Panc1 (cell line): ENCODE data around the gene ROS1. TPM values are rescaled to one million over a fixed set of nuclear protein-coding genes. Genes with fewer than 3 reads are reported as not detected.
"Not testable (repeated sequence)": the region's sequence is repeated elsewhere in the genome, so short reads cannot be mapped to it uniquely, and the experiment has no call there.

ENCODE experiments used
- ATAC-seq: fragments of 200-7000 bp; cut with Tn5 transposase; 2 replicates; pipeline ENCODE4 v1.9.1; 2020; ENCODE audit warnings: mild to moderate bottlenecking, moderate library complexity
- BruUV-seq: library from RNA; stranded (reverse); fragments of 400-500 nt; replicated peaks from 2 replicates; lab custom pipeline; 2021; lab: Mats Ljungman, UMichigan
- CTCF ChIA-PET: fragments of 300-600 bp; sonication (Branson Sonifier 250); formaldehyde crosslinking; loops from one replicate; lab custom pipeline; 2022; ENCODE audit warnings: antibody characterized with exemption; lab: Charles Lee
- POLR2A ChIA-PET: fragments of 300-600 bp; sonication (Branson Sonifier 250); formaldehyde crosslinking; loops from one replicate; lab custom pipeline; 2022; ENCODE audit warnings: antibody characterized with exemption; lab: Charles Lee
- DNase-seq: peaks from one replicate; pipeline ENCODE4 v3.0.0-alpha.2; 2010; ENCODE audit warnings: low read depth, low spot score
- H3K27ac ChIP-seq: 2 replicates; pipeline ENCODE4 v1.5.1; 2011; ENCODE audit warnings: mild to moderate bottlenecking, low read length, inconsistent platforms
- H3K27me3 ChIP-seq: fragments of 200-500 bp; sonication (Bioruptor generic); 2 replicates; pipeline ENCODE4 v1.6.0; 2014; ENCODE audit warnings: low read length, inconsistent platforms; ENCODE audit not compliant: control insufficient read depth, insufficient read depth
- H3K36me3 ChIP-seq: fragments of 200-500 bp; sonication (Bioruptor generic); 2 replicates; pipeline ENCODE4 v1.5.1; 2014; ENCODE audit warnings: inconsistent platforms, mild to moderate bottlenecking, low read length, moderate library complexity; ENCODE audit not compliant: control insufficient read depth, insufficient read depth
- H3K4me1 ChIP-seq: 2 replicates; pipeline ENCODE4 v1.5.1; 2011; ENCODE audit warnings: inconsistent platforms, mild to moderate bottlenecking, low read length, moderate library complexity; ENCODE audit not compliant: control insufficient read depth, insufficient read depth
- H3K4me3 ChIP-seq, 2 experiments: 2 replicates each; pipeline ENCODE4 v1.5.1; 2011 to 2012; ENCODE audit warnings: low read depth in 2 of 2, low read length in 2 of 2, mild to moderate bottlenecking in 2 of 2, inconsistent platforms in 1 of 2, moderate library complexity in 1 of 2
- H3K9me3 ChIP-seq: fragments of 200-500 bp; sonication (Bioruptor generic); 2 replicates; pipeline ENCODE4 v1.5.1; 2014; ENCODE audit warnings: low read depth, mild to moderate bottlenecking, inconsistent platforms, low read length, moderate library complexity; ENCODE audit not compliant: control insufficient read depth, insufficient read depth
- POLR2AphosphoS5 ChIP-seq: IDR thresholded peaks from 2 replicates; pipeline ENCODE4 v1.6.1; 2012; ENCODE audit warnings: mild to moderate bottlenecking, low read depth, low read length, moderate library complexity
- SIN3A ChIP-seq: IDR thresholded peaks from 2 replicates; pipeline ENCODE4 v1.6.1; 2012; ENCODE audit warnings: low read depth, mild to moderate bottlenecking, low read length, moderate library complexity, borderline replicate concordance; ENCODE audit not compliant: insufficient read depth
- TCF7L2 ChIP-seq: IDR thresholded peaks from 2 replicates; pipeline ENCODE4 v1.6.1; 2011; ENCODE audit warnings: mild to moderate bottlenecking, low read depth, low read length, inconsistent platforms
- in situ Hi-C: cut with HindIII; loops from 2 replicates; pipeline ENCODE4 v1.10.0; 2016; ENCODE audit warnings: low sequenced_read_pairs, low pct_unique_long_range_greater_than_20kb
- intact Hi-C: fragments of 100-400 bp; cut with micrococcal nuclease; formaldehyde crosslinking; loops from one replicate; pipeline ENCODE4 v1.10.0; 2022; ENCODE audit not compliant: unreplicated experiment
- total RNA-seq: library from RNA; stranded (reverse); gene quantifications from one replicate; pipeline ENCODE4 v1.2.1, GENCODE V29; 2021; ENCODE audit not compliant: unreplicated experiment
- TF ChIP-seq, protein P1 (sequence below), 2 experiments: IDR thresholded peaks; 2 replicates each; pipeline ENCODE4 v1.6.1; 2011 to 2012; ENCODE audit warnings: low read depth in 2 of 2, control low read depth in 1 of 2, low read length in 1 of 2, mild to moderate bottlenecking in 1 of 2, moderate library complexity in 1 of 2; ENCODE audit not compliant: insufficient read depth in 1 of 2
- TF ChIP-seq, protein P2 (sequence below): fragments of 450-650 bp; IDR thresholded peaks from 2 replicates; pipeline ENCODE4 v1.5.1; 2017; ENCODE audit warnings: mild to moderate bottlenecking

Gene ROS1
- total RNA-seq, 1 experiment from 2014 or later: 0.10 TPM

DNA sequence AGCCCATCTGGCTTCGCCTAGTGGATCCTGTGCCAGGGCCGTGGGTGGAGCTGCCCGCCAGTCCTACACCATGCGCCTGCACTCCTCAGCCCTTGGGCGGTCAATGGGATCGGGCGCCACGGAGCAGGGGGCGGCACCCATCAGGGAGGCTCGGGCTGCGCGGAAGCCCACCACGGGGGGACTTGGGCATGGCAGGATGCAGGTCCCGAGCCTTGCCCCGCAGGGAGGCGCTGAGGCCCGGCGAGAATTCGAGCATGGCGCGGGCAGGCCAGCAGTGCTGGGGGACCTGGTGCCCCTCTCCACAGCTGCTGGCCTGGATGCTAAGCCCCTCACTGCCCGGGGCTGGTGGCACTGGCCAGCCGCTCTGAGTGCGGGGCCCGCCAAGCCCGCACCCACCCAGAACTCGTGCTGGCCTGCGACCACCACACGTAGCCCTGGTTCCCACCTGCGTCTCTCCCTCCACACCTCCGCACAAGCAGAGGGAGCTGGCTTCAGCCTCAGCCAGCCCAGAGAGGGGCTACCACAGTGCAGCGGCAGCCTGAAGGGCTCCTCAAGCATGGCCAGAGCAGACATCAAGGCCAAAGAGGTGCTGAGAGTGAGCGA is 52.4 kb downstream of the ROS1 start:
- TF ChIP-seq SIN3A: no peak
- no peak for TF ChIP-seq POLR2AphosphoS5
- TF ChIP-seq, protein P1, sequence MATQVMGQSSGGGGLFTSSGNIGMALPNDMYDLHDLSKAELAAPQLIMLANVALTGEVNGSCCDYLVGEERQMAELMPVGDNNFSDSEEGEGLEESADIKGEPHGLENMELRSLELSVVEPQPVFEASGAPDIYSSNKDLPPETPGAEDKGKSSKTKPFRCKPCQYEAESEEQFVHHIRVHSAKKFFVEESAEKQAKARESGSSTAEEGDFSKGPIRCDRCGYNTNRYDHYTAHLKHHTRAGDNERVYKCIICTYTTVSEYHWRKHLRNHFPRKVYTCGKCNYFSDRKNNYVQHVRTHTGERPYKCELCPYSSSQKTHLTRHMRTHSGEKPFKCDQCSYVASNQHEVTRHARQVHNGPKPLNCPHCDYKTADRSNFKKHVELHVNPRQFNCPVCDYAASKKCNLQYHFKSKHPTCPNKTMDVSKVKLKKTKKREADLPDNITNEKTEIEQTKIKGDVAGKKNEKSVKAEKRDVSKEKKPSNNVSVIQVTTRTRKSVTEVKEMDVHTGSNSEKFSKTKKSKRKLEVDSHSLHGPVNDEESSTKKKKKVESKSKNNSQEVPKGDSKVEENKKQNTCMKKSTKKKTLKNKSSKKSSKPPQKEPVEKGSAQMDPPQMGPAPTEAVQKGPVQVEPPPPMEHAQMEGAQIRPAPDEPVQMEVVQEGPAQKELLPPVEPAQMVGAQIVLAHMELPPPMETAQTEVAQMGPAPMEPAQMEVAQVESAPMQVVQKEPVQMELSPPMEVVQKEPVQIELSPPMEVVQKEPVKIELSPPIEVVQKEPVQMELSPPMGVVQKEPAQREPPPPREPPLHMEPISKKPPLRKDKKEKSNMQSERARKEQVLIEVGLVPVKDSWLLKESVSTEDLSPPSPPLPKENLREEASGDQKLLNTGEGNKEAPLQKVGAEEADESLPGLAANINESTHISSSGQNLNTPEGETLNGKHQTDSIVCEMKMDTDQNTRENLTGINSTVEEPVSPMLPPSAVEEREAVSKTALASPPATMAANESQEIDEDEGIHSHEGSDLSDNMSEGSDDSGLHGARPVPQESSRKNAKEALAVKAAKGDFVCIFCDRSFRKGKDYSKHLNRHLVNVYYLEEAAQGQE (IDR thresholded peaks at IDR 0.05; ENCODE audit: insufficient read depth in 1 of 2, low read depth in 2 of 2, low read length in 1 of 2): no peak
- TF ChIP-seq, protein P2, sequence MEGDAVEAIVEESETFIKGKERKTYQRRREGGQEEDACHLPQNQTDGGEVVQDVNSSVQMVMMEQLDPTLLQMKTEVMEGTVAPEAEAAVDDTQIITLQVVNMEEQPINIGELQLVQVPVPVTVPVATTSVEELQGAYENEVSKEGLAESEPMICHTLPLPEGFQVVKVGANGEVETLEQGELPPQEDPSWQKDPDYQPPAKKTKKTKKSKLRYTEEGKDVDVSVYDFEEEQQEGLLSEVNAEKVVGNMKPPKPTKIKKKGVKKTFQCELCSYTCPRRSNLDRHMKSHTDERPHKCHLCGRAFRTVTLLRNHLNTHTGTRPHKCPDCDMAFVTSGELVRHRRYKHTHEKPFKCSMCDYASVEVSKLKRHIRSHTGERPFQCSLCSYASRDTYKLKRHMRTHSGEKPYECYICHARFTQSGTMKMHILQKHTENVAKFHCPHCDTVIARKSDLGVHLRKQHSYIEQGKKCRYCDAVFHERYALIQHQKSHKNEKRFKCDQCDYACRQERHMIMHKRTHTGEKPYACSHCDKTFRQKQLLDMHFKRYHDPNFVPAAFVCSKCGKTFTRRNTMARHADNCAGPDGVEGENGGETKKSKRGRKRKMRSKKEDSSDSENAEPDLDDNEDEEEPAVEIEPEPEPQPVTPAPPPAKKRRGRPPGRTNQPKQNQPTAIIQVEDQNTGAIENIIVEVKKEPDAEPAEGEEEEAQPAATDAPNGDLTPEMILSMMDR: no peak
- no peak for TF ChIP-seq TCF7L2
- in situ Hi-C loops: no loop called here
- POLR2A ChIA-PET: no interaction called here

DNA sequence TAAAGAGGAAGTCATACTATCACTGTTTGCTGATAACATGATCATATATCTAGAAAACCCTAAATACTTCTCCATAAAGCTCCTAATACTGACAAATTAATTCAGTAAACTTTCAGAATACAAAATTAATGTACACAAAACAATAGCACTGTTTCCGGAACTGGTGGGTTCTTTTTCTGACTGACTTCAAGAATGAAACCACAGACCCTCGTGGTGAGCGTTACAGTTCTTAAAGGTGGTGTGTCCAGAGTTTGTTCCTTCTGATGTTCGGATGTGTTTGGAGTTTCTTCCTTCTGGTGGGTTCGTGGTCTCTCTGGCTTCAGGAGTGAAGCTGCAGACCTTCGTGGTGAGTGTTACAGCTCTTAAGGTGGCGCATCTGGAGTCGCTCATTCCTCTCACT is 53.5 kb downstream of the ROS1 start:
- in situ Hi-C loops, POLR2A ChIA-PET, H3K9me3 ChIP-seq, H3K4me1 ChIP-seq, H3K27me3 ChIP-seq, BruUV-seq, ATAC-seq, DNase-seq, H3K4me3 ChIP-seq, H3K27ac ChIP-seq, H3K36me3 ChIP-seq, CTCF ChIA-PET, intact Hi-C loops: not testable (repeated sequence)

More for the DNA sequence above, 52.4 kb downstream of the ROS1 start:
- BruUV-seq: no TSS peak
- H3K27ac ChIP-seq: no peak overlapping the region
- no peaks in the 10 kb centered on the region for H3K36me3 ChIP-seq
- CTCF ChIA-PET: no interaction called here
- H3K4me1 ChIP-seq: no peaks in the 10 kb centered on the region
- H3K27me3 ChIP-seq: peaks cover under 1% of the 10 kb centered on the region; the same call in 1 of the 2 replicates
- DNase-seq: no peak
- no peak overlapping the region for H3K4me3 ChIP-seq
- intact Hi-C loops: no loop called here
- H3K9me3 ChIP-seq: no peaks in the 10 kb centered on the region
- no peak for ATAC-seq

DNA sequence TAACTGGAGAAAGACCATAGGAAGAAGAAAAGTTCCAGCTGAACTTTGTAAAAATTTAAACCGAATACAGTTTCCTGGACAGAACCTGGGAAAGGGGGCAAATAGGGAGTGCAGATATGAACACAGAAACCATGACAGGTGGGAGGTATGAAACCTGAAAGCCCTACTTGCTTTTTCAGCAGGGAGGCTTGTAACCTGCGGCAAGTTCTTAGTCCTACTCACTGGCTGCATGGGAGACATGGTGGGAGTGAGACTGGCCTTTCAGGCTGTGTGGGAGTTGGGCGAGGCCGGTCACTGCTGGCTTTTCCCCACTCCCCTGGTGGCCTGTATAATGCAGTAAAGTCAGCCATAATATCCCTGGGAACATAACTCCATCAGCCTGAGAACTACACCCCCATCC is 54.2 kb downstream of the ROS1 start:
- Histone ChIP-seq H3K27me3 (peaks cover 2% of the 10 kb centered on the region; the same call in 1 of the 2 replicates), H3K36me3 (no peaks in the 10 kb centered on the region), H3K27ac (no peak overlapping the region), H3K4me1 (no peaks in the 10 kb centered on the region), H3K9me3 (no peaks in the 10 kb centered on the region), H3K4me3 (no peak overlapping the region)
- peak; percentile 38; the same call in 1 of the 2 replicates for ATAC-seq
- TF ChIP-seq POLR2AphosphoS5 (no peak), SIN3A (no peak), TCF7L2 (no peak)
- TF ChIP-seq, protein P1 (IDR thresholded peaks at IDR 0.05; ENCODE audit: insufficient read depth in 1 of 2, low read depth in 2 of 2, low read length in 1 of 2): no peak
- TF ChIP-seq, protein P2: no peak
- in situ Hi-C loops (no loop called here), intact Hi-C loops (no loop called here)
- POLR2A ChIA-PET: no interaction called here
- CTCF ChIA-PET: no interaction called here
- no TSS peak for BruUV-seq
- DNase-seq: no peak
